Measurements from ENCODE around the gene PRKCZ.

GRCh38 chr1:2190491-2190976 lies 140.3 kb downstream of the PRKCZ start:
- TF ChIP-seq POLR2A (IDR thresholded peaks at IDR 0.05) (no peak), CTCF (IDR thresholded peaks at IDR 0.05) (no peak)

Data from uterus (tissue), 2 donors.